HFFc6 (cell line): Measurements from ENCODE around the gene PHLDB2. TPM values are rescaled to one million over a fixed set of nuclear protein-coding genes. Genes with fewer than 3 reads are reported as not detected.
A peak's percentile ranks its signal among the peaks of the same experiment; 100 is the strongest.

Experiments
- DNase-seq: peaks from one replicate; pipeline ENCODE4 v3.0.0-alpha.2; 2018
- H3K27ac Mint-ChIP-seq: 2 replicates; pipeline ENCODE4 v1.8.0; 2020; ENCODE audit warnings: mild to moderate bottlenecking, mixed read lengths
- H3K27me3 Mint-ChIP-seq: 2 replicates; pipeline ENCODE4 v1.8.0; 2021; ENCODE audit warnings: mild to moderate bottlenecking, moderate library complexity, mixed read lengths; ENCODE audit not compliant: insufficient read depth
- H3K36me3 Mint-ChIP-seq: 2 replicates; pipeline ENCODE4 v1.8.0; 2021; ENCODE audit warnings: low read depth, mixed read lengths
- H3K4me1 Mint-ChIP-seq: 2 replicates; pipeline ENCODE4 v1.8.0; 2020; ENCODE audit warnings: low read depth, mixed read lengths
- H3K4me3 Mint-ChIP-seq: 2 replicates; pipeline ENCODE4 v1.8.0; 2020; ENCODE audit warnings: mild to moderate bottlenecking, moderate library complexity, mixed read lengths
- H3K9me3 Mint-ChIP-seq: 2 replicates; pipeline ENCODE4 v1.8.0; 2020; ENCODE audit warnings: mild to moderate bottlenecking, mixed read lengths
- CTCF ChIP-seq: fragments of 200-600 bp; sonication (generic); IDR thresholded peaks from 2 replicates; pipeline ENCODE4 v1.5.0; 2021; ENCODE audit warnings: antibody characterized with exemption, mild to moderate bottlenecking
- total RNA-seq, 6 experiments: library from RNA; stranded (reverse); fragmentation: NEBNext Ultra II Directional; extraction: Animal tissue kit (Norgen Biotek cat#: 25700); gene quantifications; 2 replicates in 1 of 6; 3 replicates in 5 of 6; pipeline ENCODE4 v1.2.3, GENCODE V29; 2021

PHLDB2 gene
- total RNA-seq, 6 experiments from 2014 or later: 35.4 to 55.9 (median 37.6) TPM

DNA sequence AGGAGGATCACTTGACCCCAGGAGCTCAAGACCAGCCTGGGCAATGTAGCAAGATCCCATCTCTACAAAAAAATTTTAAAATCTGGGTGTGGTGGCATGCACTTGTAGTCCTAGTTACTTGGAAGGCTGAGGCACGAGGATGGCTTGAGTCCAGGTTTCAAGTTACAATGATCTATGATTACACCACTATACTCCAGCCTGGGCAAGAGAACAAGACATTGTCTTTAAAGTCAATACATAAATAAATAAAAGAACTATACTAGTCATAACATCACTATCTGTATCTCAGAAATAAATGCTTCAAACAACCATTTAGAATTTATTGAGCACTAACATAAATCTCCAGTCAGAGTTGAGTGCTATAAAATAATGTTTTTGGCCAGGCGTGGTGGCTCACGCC is 8.5 kb upstream of the PHLDB2 start:
- H3K27me3 Mint-ChIP-seq: no peaks in the 10 kb centered on the region
- H3K4me3 Mint-ChIP-seq: peak overlapping the region; percentile 57; the same call in 1 of the 2 replicates
- no peaks in the 10 kb centered on the region for H3K36me3 Mint-ChIP-seq
- H3K9me3 Mint-ChIP-seq: no peaks in the 10 kb centered on the region
- peak overlapping the region; percentile 65 for H3K27ac Mint-ChIP-seq
- DNase-seq: peak; percentile 48
- TF ChIP-seq CTCF: no peak
- H3K4me1 Mint-ChIP-seq: peaks cover 80% of the 10 kb centered on the region

DNA sequence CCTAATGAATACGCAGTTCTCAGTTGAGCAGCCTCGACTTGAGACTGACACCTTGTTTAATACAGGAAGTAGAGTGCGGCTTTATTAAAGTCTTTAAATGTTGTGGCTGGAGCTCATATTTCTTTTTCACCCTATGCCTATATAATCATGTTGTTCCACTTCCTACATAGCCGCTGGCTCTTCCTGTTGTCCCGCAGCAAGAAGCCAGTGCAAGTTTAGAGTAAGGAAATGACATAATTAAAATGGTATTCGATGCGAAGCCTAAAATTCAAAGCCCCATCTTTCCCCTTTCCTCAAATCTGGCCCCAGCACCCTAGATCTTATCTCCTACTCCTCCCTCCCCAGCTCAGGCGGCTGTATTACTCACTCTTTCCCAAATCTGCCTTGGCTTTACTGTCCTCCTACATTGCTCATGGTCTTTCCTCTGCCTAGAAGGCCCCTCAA is 7.5 kb upstream of the PHLDB2 start:
- DNase-seq: peak; percentile 81
- Mint-ChIP-seq H3K27me3 (no peaks in the 10 kb centered on the region), H3K36me3 (no peaks in the 10 kb centered on the region), H3K9me3 (no peaks in the 10 kb centered on the region), H3K4me1 (peaks cover 80% of the 10 kb centered on the region), H3K27ac (peak overlapping the region; percentile 86), H3K4me3 (peak overlapping the region; percentile 68)
- TF ChIP-seq CTCF: no peak

- no peaks in the 10 kb centered on the region for H3K9me3 Mint-ChIP-seq
- H3K27ac Mint-ChIP-seq: peak overlapping the region; percentile 43
- peaks cover 79% of the 10 kb centered on the region for H3K4me1 Mint-ChIP-seq
- no peak for DNase-seq
- no peaks in the 10 kb centered on the region for H3K27me3 Mint-ChIP-seq
- no peak overlapping the region; the same call in 1 of the 2 replicates for H3K4me3 Mint-ChIP-seq
- no peaks in the 10 kb centered on the region for H3K36me3 Mint-ChIP-seq
- no peak for TF ChIP-seq CTCF
Observed at GRCh38 chr3:111852540-111852939, 6.5 kb upstream of the PHLDB2 start.

DNA sequence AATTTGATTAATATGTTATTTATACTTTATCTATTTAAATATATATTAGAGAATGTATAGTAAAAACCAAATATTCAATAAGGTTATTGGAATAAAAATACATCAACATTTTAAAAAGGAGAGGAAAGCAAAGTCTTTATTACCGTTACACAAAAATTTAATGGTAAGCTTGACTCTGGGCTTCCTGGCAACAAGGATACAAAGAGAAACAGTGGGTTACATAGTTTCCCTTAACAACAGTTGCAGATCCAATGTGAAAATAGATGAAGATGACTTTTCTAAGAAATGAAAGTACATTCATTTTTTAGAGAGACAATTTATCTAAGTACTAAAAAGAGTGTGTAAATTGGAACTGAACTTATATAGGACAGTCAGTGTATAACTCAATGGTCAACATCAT is 6.0 kb upstream of the PHLDB2 start:
- Mint-ChIP-seq H3K4me3 (no peak overlapping the region), H3K4me1 (peaks cover 79% of the 10 kb centered on the region), H3K36me3 (no peaks in the 10 kb centered on the region), H3K27me3 (no peaks in the 10 kb centered on the region), H3K9me3 (no peaks in the 10 kb centered on the region), H3K27ac (peak overlapping the region; percentile 11; the same call in 1 of the 2 replicates)
- no peak for TF ChIP-seq CTCF
- DNase-seq: no peak

DNA sequence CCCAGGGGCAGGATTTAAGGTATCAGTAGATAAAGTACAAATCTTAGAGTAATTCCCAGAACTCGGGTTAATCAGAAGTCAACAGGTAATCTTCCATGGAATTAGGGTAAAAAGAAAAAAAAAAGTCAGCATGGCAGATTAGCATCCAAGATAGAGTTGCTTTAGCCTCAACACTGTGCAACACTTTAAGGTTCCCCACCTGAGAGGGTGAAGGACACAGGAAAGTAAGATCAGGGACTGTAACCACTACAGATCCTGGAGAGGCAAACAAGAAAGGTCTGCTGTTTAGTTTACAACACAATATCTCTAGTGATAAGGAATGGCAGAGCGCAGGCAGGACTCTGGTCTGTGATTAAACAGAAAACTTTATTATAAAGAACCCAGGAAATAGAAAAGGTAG is 4.1 kb upstream of the PHLDB2 start:
- no peak for DNase-seq
- Mint-ChIP-seq H3K9me3 (no peaks in the 10 kb centered on the region), H3K4me1 (peaks cover 75% of the 10 kb centered on the region), H3K4me3 (no peak overlapping the region), H3K27me3 (peaks cover 2% of the 10 kb centered on the region), H3K36me3 (no peaks in the 10 kb centered on the region), H3K27ac (no peak overlapping the region)
- TF ChIP-seq CTCF: no peak

GRCh38 chr3:111856501-111856900 is 2.6 kb upstream of the PHLDB2 start:
- no peak overlapping the region for H3K4me3 Mint-ChIP-seq
- DNase-seq: no peak
- TF ChIP-seq CTCF: no peak
- H3K4me1 Mint-ChIP-seq: peaks cover 72% of the 10 kb centered on the region
- H3K9me3 Mint-ChIP-seq: no peaks in the 10 kb centered on the region
- peaks cover 2% of the 10 kb centered on the region for H3K27me3 Mint-ChIP-seq
- H3K27ac Mint-ChIP-seq: no peak overlapping the region
- peaks cover 10% of the 10 kb centered on the region; the same call in 1 of the 2 replicates for H3K36me3 Mint-ChIP-seq
